GM18526 (cell line): ENCODE data around the gene CUL9.

Experiments
- POLR2A ChIP-seq: IDR thresholded peaks from 3 replicates; pipeline ENCODE4 v1.6.1; 2011; ENCODE audit not compliant: insufficient read length; ENCODE audit errors: extremely low read depth

CUL9 gene

GRCh38 chr6:43170417-43170930 is 11.5 kb upstream of the CUL9 start:
- TF ChIP-seq POLR2A: no peak

GRCh38 chr6:43170931-43171706 is 10.9 kb upstream of the CUL9 start, which contains the start of gene SRF:
Gene SRF, plus strand, starts transcription at chr6:43171269. Its CDS starts 388 bp downstream, at chr6:43171657.
- peak; percentile 62 for TF ChIP-seq POLR2A

GRCh38 chr6:43171707-43172103 is 10.3 kb upstream of the CUL9 start:
- TF ChIP-seq POLR2A: no peak

- TF ChIP-seq POLR2A: no peak
Observed at GRCh38 chr6:43172104-43173007, 9.6 kb upstream of the CUL9 start.

GRCh38 chr6:43173591-43174262 is 8.3 kb upstream of the CUL9 start:
- no peak for TF ChIP-seq POLR2A

- TF ChIP-seq POLR2A: no peak
Observed at GRCh38 chr6:43174263-43175112, 7.5 kb upstream of the CUL9 start.

- no peak for TF ChIP-seq POLR2A
Observed at GRCh38 chr6:43175676-43176422, 6.1 kb upstream of the CUL9 start.

GRCh38 chr6:43176423-43176786 is 5.6 kb upstream of the CUL9 start:
- TF ChIP-seq POLR2A: no peak

GRCh38 chr6:43178150-43178549 is 3.8 kb upstream of the CUL9 start:
- no peak for TF ChIP-seq POLR2A

GRCh38 chr6:43178951-43179830 is 2.8 kb upstream of the CUL9 start:
- no peak for TF ChIP-seq POLR2A

- TF ChIP-seq POLR2A: no peak
Observed at GRCh38 chr6:43180058-43180457, 1.9 kb upstream of the CUL9 start.

GRCh38 chr6:43180985-43181384 is 1.0 kb upstream of the CUL9 start:
- no peak for TF ChIP-seq POLR2A

- TF ChIP-seq POLR2A: no peak
Observed at GRCh38 chr6:43181621-43181941, 415 bp upstream of the CUL9 start.
